ENCODE data around the gene TMF1. TPM values are rescaled to one million over a fixed set of nuclear protein-coding genes. Genes with fewer than 3 reads are reported as not detected.

TMF1 gene
- total RNA-seq, 2 experiments from 2014 or later: 37.1 to 42.1 TPM

DNA sequence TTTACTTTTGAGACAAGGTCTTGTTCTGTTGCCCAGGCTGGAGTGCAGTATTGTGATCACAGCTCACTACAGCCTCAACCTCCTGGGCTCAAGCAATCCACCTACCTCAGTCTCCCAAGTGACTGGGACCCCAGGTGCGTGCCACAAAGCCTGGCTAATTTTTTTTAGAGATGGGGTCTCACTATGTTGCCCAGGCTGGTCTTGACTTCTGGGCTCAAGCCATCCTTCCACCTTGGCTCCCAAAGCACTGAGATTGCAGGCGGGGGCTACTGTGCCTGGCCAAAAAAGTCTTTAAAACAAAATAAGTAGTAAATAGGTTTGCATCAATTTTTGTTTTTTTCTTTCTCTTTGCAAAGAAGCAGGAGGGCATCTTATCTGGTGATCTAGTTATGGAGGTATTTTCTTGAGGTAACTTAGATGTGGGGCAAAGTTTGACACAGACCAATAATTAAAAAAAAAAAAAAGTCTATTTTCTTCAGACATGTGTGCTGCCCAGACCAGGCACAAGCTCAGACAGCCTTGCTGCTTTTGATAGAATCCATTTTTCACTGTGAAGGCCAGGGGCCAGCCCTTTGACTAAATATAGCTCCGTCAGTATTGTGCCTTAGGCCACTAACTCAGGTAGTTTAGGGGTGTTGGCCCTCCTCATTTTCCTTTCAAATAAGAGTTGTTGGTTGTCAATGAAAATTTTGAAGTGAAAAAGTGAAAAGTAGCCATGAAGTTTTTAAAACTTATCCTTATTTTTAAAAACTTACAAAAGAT is 35.1 kb upstream of the TMF1 start:
- H3K4me1 Mint-ChIP-seq (ENCODE audit: low read depth): peaks cover 64% of the 10 kb centered on the region

DNA sequence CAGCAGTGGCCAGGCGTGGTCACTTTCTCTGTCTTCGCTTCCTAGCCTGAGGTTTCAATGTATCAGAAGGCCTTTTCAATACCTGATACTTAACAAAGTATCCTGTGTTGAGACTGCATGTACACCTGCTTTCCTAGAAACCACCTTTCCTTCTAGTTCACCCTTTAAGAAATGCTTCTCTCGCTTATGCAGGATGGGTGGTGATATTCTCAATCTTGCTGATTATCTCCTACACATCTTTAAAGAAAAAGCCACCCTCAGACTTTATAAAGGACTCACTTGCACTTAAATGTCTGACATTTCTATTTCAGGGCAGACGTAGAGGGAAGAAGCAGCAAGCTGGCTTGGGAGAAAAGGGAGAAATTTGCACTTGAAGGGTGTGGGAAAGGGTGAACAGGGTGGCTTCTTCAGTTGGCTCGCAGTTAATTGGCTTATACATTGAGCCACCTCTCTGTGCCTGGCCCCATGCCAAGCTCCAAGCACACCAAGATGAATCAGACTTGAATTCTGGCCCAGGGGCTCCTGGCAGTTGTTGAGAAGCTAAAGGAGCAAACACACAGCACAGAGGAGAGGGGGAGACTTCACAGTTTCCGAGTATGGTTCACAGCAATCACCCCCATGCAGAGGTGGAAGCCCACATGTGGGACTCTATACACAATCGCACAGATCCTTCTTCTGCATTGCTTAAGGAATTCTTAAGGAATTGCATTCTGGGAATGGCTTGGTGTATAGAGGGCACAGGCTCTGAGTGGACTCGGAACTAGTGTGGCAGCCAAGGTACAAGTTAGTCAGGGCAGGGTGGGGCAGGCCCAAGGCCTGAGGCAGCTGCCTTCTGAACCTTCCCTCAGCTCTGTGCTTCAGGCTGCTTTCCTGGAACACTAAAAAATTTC is 33.9 kb upstream of the TMF1 start:
- Mint-ChIP-seq H3K4me1 (ENCODE audit: low read depth) (peaks cover 64% of the 10 kb centered on the region), H3K36me3 (peaks cover 30% of the 10 kb centered on the region), H3K27ac (peak overlapping the region; percentile 97), H3K4me3 (peak overlapping the region; percentile 97), H3K9me3 (no peaks in the 10 kb centered on the region), H3K27me3 (no peaks in the 10 kb centered on the region)
- ChIA-PET POLR2A (interaction anchor here (0.7 to 5.4 kb wide), 9 partner anchors 9 to 219 kb away, joined by 3 to 38 read pairs (median 5); partner anchors contain the start of genes EOGT and TMF1), CTCF (interaction anchor here (0.9 to 1.2 kb wide), 4 partner anchors 9 to 72 kb away, joined by 3 to 5 read pairs (median 4); partner anchors contain the start of genes EOGT and TMF1)
- intact Hi-C loops (cut with micrococcal nuclease): loop anchor here (2.0 kb wide), 2 partner anchors 73 to 1431 kb away; partner anchors contain the start of genes EOGT and SUCLG2
- DNase-seq: peak; percentile 91

More for the DNA sequence above, 35.1 kb upstream of the TMF1 start:
- CTCF ChIA-PET: interaction anchor here (0.9 to 1.0 kb wide), 3 partner anchors 7 to 73 kb away, joined by 3 to 5 read pairs (median 3); partner anchors contain the start of gene EOGT
- Mint-ChIP-seq H3K27ac (peak overlapping the region; percentile 97), H3K4me3 (peak overlapping the region; percentile 97), H3K9me3 (no peaks in the 10 kb centered on the region), H3K27me3 (no peaks in the 10 kb centered on the region), H3K36me3 (peaks cover 33% of the 10 kb centered on the region)
- DNase-seq: no peak
- intact Hi-C loops (cut with micrococcal nuclease): no loop called here
- POLR2A ChIA-PET: interaction anchor here (0.6 to 5.4 kb wide), 7 partner anchors 8 to 134 kb away, joined by 3 to 38 read pairs (median 5); partner anchors contain the start of gene TMF1

DNA sequence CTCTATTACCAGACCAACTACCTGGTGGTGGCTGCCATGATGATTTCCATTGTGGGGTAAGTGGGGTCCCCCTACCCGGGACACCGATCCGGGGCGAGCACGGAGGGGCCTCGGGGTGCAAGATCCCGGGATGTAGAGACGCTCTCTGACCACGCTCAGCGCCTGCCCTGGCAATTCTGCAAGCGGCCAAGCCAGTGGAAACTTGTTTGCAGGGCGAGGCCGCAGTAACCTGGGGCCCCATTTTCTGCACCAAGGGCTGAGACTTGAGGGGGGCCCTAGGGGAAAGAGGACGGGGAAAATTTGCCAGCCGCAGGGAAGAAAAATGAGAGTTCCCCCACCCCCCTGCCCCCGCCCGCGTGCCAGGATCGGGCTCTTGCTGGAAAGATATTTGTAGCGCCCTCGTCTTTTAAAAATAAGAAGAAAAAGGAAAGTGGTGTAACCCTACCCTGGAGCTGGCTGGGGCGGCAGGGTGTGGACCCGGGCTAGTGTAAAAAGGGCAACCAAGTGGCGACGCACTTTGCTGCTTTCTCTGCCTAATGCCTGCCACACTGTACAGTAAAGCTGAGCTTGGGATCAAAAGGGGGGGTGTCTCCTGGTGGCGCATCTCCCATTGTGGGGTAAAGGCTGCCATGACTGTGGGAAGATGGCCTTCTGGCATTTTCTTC is 33.2 kb upstream of the TMF1 start:
- CTCF ChIA-PET: interaction anchor here (1.1 to 1.4 kb wide), 3 partner anchors 10 to 76 kb away, joined by 3 to 4 read pairs (median 4); partner anchors contain the start of gene TMF1
- DNase-seq: peak; percentile 40
- Mint-ChIP-seq H3K27me3 (no peaks in the 10 kb centered on the region), H3K4me1 (ENCODE audit: low read depth) (peaks cover 65% of the 10 kb centered on the region), H3K9me3 (no peaks in the 10 kb centered on the region), H3K36me3 (peaks cover 26% of the 10 kb centered on the region), H3K4me3 (peak overlapping the region; percentile 97), H3K27ac (peak overlapping the region; percentile 97)
- POLR2A ChIA-PET: interaction anchor here (1.1 to 6.1 kb wide), 9 partner anchors 8 to 220 kb away, joined by 4 to 81 read pairs (median 6); partner anchors contain the start of gene TMF1
- intact Hi-C loops (cut with micrococcal nuclease): loop anchor here (2.0 kb wide), 2 partner anchors 72 to 1430 kb away; partner anchors contain the start of genes EOGT and SUCLG2

DNA sequence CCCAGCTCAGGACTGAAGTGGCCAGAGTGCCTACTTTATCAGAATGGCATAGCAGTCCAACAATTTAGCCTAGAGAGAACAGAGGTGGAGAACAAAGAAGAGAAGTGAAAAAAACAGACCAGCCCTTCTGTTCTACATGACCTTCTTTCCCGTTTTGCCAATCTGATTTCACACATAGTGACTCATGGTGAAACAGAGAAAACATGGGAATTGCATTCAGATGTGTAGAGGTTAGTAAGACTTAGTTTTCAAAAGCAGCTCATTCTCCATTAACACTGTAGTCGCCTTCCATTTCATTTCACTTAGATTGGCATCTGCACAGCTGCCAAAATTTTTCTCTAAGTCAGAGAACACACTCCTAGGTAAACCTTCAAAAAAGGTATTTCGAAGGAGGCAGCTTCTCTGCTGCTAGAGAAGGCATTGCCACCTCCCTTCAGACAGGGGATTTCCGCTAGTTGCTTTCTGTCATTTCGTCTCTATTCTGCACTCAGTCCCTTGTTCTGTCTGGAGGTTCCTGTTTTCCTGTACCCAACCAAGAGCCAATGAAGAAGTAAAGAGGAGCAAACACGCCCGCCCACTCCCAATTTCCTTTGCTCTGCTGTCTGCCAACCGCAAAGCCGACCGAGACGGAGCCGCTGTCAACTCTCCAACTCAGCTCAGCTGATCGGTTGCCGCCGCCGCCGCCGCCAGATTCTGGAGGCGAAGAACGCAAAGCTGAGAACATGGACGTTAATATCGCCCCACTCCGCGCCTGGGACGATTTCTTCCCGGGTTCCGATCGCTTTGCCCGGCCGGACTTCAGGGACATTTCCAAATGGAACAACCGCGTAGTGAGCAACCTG is 32.4 kb upstream of the TMF1 start, which contains the start of gene ARL6IP5:
Gene ARL6IP5 (plus strand): TSS at position 612 of the 842 bp plus-strand sequence. CDS start 111 bp downstream, at position 723.
- ChIA-PET CTCF (interaction anchor here (1.1 to 1.4 kb wide), 2 partner anchors 11 to 77 kb away, joined by 3 to 4 read pairs; no protein-coding TSS in a partner anchor), POLR2A (interaction anchor here (1.4 to 6.1 kb wide), 8 partner anchors 9 to 220 kb away, joined by 3 to 81 read pairs (median 8); partner anchors contain the start of gene TMF1)
- intact Hi-C loops (cut with micrococcal nuclease): loop anchor here (1.0 to 5.0 kb wide), 9 partner anchors 8 to 1978 kb away; partner anchors contain the start of genes EOGT, SUCLG2 and TMF1
- H3K36me3 Mint-ChIP-seq: peaks cover 19% of the 10 kb centered on the region
- DNase-seq: peak; percentile 96
- peak within 1 kb of the TSS; percentile 97 for H3K27ac Mint-ChIP-seq
- peaks cover 57% of the 10 kb centered on the region for H3K4me1 Mint-ChIP-seq (ENCODE audit: low read depth)
- no peaks in the 10 kb centered on the region for H3K9me3 Mint-ChIP-seq
- no peaks in the 10 kb centered on the region for H3K27me3 Mint-ChIP-seq
- H3K4me3 Mint-ChIP-seq: peak within 1 kb of the TSS; percentile 97

DNA sequence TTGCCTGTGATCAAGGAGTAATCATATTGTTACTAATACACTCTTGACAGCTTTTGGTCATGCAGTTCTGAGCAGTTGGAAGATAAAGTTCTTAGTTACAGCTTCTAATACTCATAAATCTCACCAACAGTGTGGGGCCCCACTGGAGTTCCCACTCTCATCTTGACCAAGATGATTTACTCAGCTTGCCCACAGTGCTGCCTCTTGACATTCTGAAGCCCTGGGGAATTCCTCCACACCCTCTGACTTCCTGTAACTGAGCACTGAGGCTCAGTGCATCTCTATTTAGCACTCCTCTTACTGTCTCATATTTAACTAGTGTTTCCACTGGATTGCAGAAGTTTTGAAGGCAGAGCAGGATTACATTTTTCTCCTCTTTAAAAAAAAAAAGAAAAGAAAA is 30.7 kb upstream of the TMF1 start:
- Mint-ChIP-seq H3K4me3 (peak overlapping the region; percentile 43), H3K36me3 (peaks cover 12% of the 10 kb centered on the region), H3K27me3 (no peaks in the 10 kb centered on the region), H3K9me3 (no peaks in the 10 kb centered on the region), H3K27ac (peak overlapping the region; percentile 97), H3K4me1 (ENCODE audit: low read depth) (peaks cover 54% of the 10 kb centered on the region)
- peak; percentile 90 for DNase-seq
- ChIA-PET CTCF (interaction anchor here (0.5 to 1.9 kb wide), 7 partner anchors 9 to 864 kb away, joined by 3 to 9 read pairs (median 4); no protein-coding TSS in a partner anchor), POLR2A (interaction anchor here (0.5 to 6.1 kb wide), 12 partner anchors 10 to 1672 kb away, joined by 3 to 81 read pairs (median 5); partner anchors contain the start of genes EOGT and TMF1)
- intact Hi-C loops (cut with micrococcal nuclease): loop anchor here (2.0 to 5.0 kb wide), 2 partner anchors 86 to 1979 kb away; no protein-coding TSS in a partner anchor

DNA sequence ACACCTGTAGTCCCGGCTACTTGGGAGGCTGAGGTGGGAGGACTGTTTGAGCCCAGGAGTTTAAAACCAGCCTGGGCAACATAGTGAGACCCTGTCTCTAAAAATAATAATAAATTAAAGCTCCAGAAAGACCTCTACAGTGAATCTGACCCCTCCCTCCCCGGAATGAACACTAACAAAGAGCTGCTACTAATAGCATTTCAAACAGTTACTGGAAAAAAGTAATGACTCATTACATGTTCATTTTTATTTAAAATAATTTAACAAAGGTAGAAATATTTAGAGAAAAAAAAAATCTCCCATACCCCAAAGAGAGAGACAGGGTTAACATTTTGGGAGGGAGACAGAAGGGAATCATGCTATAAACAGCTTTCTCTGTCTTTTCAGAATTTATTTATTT is 30.2 kb upstream of the TMF1 start:
- Mint-ChIP-seq H3K27ac (peak overlapping the region; percentile 97), H3K4me1 (ENCODE audit: low read depth) (peaks cover 56% of the 10 kb centered on the region), H3K4me3 (peak overlapping the region; percentile 43), H3K36me3 (peaks cover 14% of the 10 kb centered on the region), H3K9me3 (no peaks in the 10 kb centered on the region), H3K27me3 (no peaks in the 10 kb centered on the region)
- no peak for DNase-seq
- ChIA-PET POLR2A (interaction anchor here (0.6 to 6.1 kb wide), 11 partner anchors 11 to 1671 kb away, joined by 3 to 81 read pairs (median 5); partner anchors contain the start of genes EOGT and TMF1), CTCF (interaction anchor here (0.7 to 1.9 kb wide), 6 partner anchors 9 to 328 kb away, joined by 4 to 9 read pairs (median 4); no protein-coding TSS in a partner anchor)
- intact Hi-C loops (cut with micrococcal nuclease): loop anchor here (2.0 to 5.0 kb wide), 2 partner anchors 86 to 1980 kb away; no protein-coding TSS in a partner anchor

DNA sequence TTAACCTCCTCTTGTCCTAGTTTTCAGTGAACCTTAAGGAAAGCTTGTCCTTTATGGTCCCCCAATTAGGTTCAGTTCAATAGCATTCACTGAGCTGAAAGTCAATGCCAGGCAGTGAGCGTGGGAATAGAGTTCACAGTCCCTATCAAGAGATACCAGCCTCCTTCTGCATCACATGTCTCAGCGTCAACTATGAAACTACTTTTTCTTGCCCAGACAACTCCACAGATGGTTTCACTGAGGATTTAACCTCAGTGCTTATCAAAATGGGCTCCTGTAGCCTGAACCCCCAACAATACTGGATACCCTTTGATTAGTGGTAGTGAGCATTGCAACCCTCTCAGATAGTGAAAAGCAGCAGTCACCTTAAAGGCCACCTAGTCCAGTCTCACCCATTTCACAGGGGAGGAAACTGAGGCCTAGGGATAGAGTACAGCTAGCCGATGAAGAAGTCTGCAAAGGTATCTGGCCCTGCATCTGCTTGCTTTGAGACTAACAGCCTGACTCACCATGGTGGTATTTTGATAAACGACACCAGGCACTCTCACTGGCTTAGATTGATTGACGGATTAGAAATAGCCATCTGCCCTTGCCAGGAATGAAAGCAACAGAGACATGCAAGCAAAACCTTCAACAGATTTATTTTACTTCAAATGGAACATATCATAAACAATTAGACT is 29.6 kb upstream of the TMF1 start:
- ChIA-PET CTCF (interaction anchor here (0.7 to 1.9 kb wide), 3 partner anchors 10 to 30 kb away, joined by 4 to 9 read pairs (median 5); partner anchors contain the start of gene TMF1), POLR2A (interaction anchor here (0.8 to 6.1 kb wide), 7 partner anchors 11 to 32 kb away, joined by 3 to 81 read pairs (median 5); partner anchors contain the start of gene TMF1)
- H3K36me3 Mint-ChIP-seq: peaks cover 14% of the 10 kb centered on the region
- peak overlapping the region; percentile 51 for H3K4me3 Mint-ChIP-seq
- peak; percentile 32 for DNase-seq
- peak overlapping the region; percentile 97 for H3K27ac Mint-ChIP-seq
- intact Hi-C loops (cut with micrococcal nuclease): loop anchor here (2.0 to 5.0 kb wide), 3 partner anchors 13 to 1981 kb away; no protein-coding TSS in a partner anchor
- H3K9me3 Mint-ChIP-seq: no peaks in the 10 kb centered on the region
- peaks cover 60% of the 10 kb centered on the region for H3K4me1 Mint-ChIP-seq (ENCODE audit: low read depth)
- no peaks in the 10 kb centered on the region for H3K27me3 Mint-ChIP-seq

DNA sequence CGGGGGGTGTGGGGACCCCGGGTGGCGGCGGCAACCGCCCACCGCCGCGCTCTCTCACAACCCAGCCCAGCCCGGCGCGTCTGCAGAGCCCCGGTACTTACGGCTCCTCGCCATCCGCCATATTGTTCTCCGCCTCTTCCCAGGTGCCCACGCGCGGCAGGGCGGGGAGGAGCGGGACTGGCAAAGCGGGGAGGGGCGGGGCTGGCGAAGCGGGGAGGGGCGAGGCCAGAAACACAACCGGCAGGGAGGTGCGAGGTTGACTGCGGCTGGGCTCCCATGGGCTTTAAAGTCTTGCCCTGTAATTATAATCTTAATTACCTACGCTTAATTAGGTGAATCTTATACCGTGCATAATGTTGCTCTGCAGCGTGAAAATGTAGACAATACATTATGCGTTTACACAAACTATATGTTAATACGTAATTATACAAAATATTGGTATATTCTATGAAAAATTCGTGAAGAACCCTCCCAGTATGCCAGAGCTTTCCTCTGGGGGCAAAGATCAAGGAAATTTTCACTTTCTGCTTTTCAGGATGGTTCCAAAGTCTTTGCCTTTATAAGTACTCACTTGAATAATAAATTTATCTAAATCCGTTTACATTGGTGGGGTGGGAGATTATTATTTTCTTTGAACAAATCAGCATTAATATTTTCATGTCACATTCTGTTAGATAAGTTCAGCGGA is 28.2 kb upstream of the TMF1 start, which contains the start of gene UBA3:
Gene UBA3 (minus strand): TSS at position 133 of the 688 bp plus-strand sequence. CDS start 12 bp downstream, at position 121.
- intact Hi-C loops (cut with micrococcal nuclease): loop anchor here (1.0 to 5.0 kb wide), 3 partner anchors 14 to 1982 kb away; no protein-coding TSS in a partner anchor
- peak within 1 kb of the TSS; percentile 97 for H3K27ac Mint-ChIP-seq
- peak within 1 kb of the TSS; percentile 78 for H3K4me3 Mint-ChIP-seq
- H3K9me3 Mint-ChIP-seq: no peaks in the 10 kb centered on the region
- CTCF ChIA-PET: no interaction called here
- peaks cover 62% of the 10 kb centered on the region for H3K4me1 Mint-ChIP-seq (ENCODE audit: low read depth)
- no peaks in the 10 kb centered on the region for H3K27me3 Mint-ChIP-seq
- DNase-seq: peak; percentile 96
- POLR2A ChIA-PET: interaction anchor here (1.7 to 6.1 kb wide), 2 partner anchors 13 to 29 kb away, joined by 6 to 81 read pairs; partner anchors contain the start of gene TMF1
- H3K36me3 Mint-ChIP-seq: peaks cover 8% of the 10 kb centered on the region
